SIG-M5 (cell line): ENCODE results near the gene CCR5.
"Not testable (repeated sequence)": the region's sequence is repeated elsewhere in the genome, so short reads cannot be mapped to it uniquely, and the experiment has no call there.

Source experiments
- DNase-seq: peaks from one replicate; lab custom pipeline; 2025; lab: John Stamatoyannopoulos, UW

Gene CCR5

GRCh38 chr3:46386205-46386604 is 15.5 kb downstream of the CCR5 start:
- no peak for DNase-seq

DNA sequence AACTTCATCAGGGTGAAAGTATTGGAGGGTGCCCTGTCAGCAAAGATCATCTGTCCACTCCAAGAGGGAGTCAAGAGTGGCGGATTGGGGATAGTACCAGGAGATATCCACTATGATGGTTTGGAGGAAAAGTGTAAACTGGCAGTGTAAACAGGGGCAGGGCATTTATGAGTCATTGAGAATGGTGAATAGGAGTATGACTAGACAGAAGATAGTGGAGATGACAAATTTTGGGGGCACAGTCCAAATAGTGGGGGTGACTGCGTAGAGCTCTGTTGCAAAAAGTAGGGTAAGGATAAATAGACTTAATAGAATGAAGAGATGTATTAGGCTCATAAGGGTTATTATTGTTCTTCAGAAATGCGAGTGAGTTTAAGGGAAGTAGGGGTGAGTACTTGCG is 18.1 kb downstream of the CCR5 start:
- DNase-seq = not testable (repeated sequence)

DNA sequence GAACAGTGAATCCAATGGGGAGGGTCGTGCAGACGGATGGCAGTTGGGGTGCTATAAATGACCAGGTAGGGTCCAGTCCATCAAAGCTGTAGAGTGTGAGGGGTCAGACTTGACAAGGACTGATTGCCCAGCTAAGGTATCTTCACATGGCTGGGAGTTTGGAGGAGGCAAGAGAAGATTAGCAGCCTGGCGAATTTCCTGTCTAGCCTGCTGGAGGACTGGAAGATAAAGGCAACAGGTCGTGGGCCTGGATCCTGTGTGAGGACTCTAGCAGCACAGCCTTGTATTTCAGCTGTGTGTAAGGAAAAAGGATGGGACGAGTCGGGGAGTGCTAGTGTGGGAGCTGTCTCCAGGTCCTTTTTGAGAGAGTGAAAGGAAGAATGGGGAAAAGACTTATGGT is 18.6 kb downstream of the CCR5 start:
- DNase-seq = no peak

- DNase-seq = not testable (repeated sequence)
Measured at GRCh38 chr3:46391526-46391925, 20.8 kb downstream of the CCR5 start.

DNA sequence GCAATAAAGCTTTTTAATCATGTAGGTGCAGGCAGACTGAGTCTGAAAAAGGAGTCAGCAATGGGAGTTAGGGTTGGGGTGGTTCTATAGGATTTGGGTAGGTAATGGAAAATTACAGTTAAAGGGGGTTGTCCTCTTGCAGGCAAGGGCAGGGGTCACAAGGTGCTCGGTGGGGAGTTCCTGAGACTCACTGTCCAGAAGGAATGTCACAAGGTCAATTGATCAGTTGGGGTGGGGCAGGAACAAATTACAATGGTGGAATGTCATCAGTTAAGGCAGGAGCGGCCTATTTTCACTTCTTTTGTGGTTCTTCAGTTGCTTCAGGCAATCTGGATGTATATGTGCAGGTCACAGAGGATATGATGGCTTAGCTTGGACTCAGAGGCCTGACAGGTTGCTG is 22.3 kb downstream of the CCR5 start:
- no peak for DNase-seq

DNA sequence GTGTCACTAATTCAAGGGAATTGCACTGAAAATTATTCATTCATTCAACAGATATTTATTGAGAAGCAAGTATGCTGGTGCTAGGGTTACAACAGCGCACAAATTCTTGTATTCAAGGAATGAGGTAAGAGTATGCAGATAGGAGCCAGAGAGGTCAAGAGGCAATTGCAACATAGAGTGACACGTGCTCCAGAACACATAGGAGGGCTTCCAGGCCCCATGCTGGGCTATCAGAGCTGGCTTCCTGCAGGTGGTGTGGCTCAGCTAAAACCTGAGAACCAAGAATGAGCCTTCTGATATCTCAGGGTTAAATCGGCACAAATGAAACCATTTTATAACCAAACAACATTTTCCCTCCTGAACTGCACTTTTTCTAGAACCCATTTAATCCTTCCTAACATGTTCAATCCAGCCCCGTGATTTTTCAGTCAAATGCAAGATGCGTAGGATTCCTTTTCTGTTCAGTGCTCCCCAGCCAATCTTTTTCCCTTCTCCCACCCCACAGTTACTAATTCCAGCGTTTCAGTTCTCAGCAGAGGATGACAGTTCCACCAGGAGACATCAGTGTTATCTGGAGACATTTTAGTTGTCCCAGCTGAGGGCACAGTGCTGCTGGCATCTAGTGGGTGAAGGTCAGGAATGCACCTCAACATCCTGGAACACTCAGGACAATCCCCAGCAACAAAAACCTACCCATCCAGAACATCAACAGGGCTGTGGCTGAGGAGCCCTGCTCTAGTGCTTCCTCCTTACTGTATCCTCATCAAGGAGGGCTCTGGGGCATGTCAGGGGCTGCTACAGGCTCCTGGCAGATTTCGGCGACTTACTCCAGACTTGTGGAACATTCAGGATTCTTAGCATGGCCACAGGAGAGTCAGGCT is 23.0 kb downstream of the CCR5 start:
- peak; percentile 27 for DNase-seq

DNA sequence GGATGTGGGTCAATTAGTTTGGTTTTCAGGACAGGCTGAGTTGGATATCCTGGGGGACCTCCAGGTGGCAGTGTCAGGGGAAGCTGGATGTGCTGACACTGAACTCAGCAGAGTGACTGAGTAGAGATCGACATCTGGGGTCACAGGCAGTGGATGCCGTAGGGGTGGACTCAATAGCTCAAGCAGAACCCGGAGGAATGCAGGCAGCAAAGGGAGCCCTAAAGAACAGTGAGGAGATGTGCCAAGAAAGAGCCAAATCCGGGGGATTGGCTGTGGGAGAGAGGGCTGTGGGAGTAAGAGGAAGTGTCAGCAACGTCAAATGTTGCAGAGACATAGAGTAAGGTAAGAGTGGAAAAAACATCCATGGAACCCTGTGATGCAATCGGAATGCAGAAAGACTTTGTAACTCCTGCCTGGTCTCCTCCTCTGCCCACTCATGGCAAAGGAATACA is 24.5 kb downstream of the CCR5 start:
- DNase-seq = peak; percentile 14

GRCh38 chr3:46395766-46396530 is 25.2 kb downstream of the CCR5 start:
- DNase-seq = no peak

GRCh38 chr3:46397111-46397510 is 26.4 kb downstream of the CCR5 start:
- no peak for DNase-seq

GRCh38 chr3:46398186-46398955 is 27.6 kb downstream of the CCR5 start:
- no peak for DNase-seq

GRCh38 chr3:46399098-46399497 is 28.4 kb downstream of the CCR5 start:
- DNase-seq = no peak

- DNase-seq = no peak
Measured at GRCh38 chr3:46399557-46399956, 28.8 kb downstream of the CCR5 start.

- no peak for DNase-seq
Measured at GRCh38 chr3:46400000-46400734, 29.4 kb downstream of the CCR5 start.

DNA sequence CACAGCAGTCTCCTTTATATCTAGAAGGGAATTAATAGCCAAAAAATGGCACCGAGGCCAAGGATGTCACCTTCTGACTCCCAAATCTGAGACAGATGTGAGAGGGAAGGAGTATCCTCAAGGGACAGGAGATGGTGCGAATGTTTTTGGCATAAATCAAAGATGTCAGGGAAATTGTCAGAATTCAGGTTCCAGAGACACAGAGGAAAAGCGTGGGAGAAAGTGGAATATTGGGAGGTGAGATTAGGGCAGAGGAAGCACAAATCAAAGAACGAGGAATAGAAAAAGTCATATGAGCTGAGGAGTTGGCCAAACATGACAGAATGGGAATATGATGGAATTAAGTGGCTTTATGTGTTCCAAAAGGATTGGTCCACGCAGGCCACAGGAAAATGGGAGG is 30.1 kb downstream of the CCR5 start:
- DNase-seq = no peak

GRCh38 chr3:46401579-46401978 is 30.8 kb downstream of the CCR5 start:
- no peak for DNase-seq

- not testable (repeated sequence) for DNase-seq
Measured at GRCh38 chr3:46402902-46403301, 32.2 kb downstream of the CCR5 start.

- no peak for DNase-seq
Measured at GRCh38 chr3:46405301-46406019, 34.7 kb downstream of the CCR5 start.

- DNase-seq = no peak
Measured at GRCh38 chr3:46406443-46406787, 35.7 kb downstream of the CCR5 start.

DNA sequence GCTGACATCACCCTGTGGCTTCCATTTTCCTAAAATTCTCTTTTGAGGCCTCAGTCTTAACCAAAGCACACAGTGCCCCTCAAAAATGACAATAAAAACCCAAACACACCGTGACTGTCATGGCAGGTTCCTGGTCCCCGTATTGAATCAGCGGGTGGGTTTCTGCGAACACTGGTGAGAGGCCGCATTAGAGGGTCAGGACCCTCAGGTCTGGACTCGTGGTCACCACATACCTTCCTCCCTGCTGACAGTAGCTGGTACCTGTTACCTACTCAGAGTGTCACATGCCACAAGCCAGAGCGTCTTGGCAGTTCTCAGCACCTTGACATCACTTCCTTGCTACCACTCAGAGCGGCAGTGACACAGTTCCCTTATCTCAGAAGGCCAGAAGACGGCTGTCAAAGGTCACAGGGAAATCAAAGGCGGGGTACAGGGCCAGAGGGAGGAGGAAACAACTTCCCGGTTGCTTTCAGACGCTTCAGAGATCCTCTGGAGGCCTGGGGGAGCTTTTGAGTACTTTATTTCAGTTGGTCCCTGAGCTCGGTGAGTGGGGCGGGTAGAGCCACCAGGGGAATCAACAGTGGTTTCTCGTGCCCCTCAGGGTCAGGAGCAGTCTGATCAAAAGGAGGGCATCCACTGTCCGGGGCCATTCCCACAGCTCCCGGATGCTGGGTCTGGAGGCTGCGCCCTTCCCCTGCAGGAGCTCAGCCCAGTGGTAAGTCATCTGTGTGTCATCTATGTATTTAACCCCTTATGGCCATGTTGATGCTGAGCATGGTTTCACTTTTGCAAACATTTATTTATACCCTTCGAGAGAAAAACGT is 36.3 kb downstream of the CCR5 start, which contains the start of the genes CCR5AS and CCRL2:
Gene CCR5AS (minus strand): TSS at position 279 of the 824 bp plus-strand sequence.
Gene CCRL2 (plus strand): TSS at position 472 of the 824 bp plus-strand sequence. CDS start 821 bp downstream, outside the sequence.
- DNase-seq = no peak

- DNase-seq = no peak
Measured at GRCh38 chr3:46407970-46408369, 37.2 kb downstream of the CCR5 start.
